ENCODE results near the gene GDF11. TPM values are rescaled to one million over a fixed set of nuclear protein-coding genes. Genes with fewer than 3 reads are reported as not detected.

GDF11 gene
- total and polyA plus RNA-seq, 2 donors from 2014 or later: 3.4 to 6.2 TPM

DNA sequence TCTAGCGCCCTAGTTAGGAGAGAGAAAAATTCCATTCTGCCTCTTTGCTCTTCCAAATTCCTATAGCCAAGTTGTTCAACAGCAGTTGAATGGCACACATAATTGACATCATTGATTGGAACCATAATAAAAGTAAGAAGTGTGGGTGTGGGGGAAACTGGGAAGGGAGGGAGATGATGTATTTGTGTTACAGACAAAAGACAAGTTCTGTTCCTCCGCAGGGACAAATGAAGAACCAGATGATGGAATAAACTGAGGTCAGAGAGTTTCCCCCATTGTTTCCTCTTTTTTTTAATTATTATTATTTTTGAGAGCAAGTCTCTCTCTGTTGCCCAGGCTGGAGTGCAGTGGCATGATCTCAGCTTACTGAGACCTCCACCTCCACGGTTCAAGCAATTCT lies 34.9 kb downstream of the GDF11 start:
- DNase-seq (no peak), FAIRE-seq (no peak)
- H3K4me3 ChIP-seq (ENCODE audit: low read length in 3 of 3): no peak overlapping the region
- H3K4me1 ChIP-seq (ENCODE audit: control insufficient read depth in 2 of 3, insufficient read depth in 2 of 3, low read depth in 1 of 3, low read length in 3 of 3): no peaks in the 10 kb centered on the region
- intact Hi-C loops (cut with DNase I): no loop called here
- peaks cover 4 to 15% (median 9%) of the 10 kb centered on the region in 3 donors for H3K36me3 ChIP-seq (ENCODE audit: control insufficient read depth in 2 of 3, insufficient read depth in 3 of 3, low read length in 3 of 3)
- H3K9ac ChIP-seq (ENCODE audit: low read length in 3 of 3): no peak overlapping the region
- TF ChIP-seq, protein P1, sequence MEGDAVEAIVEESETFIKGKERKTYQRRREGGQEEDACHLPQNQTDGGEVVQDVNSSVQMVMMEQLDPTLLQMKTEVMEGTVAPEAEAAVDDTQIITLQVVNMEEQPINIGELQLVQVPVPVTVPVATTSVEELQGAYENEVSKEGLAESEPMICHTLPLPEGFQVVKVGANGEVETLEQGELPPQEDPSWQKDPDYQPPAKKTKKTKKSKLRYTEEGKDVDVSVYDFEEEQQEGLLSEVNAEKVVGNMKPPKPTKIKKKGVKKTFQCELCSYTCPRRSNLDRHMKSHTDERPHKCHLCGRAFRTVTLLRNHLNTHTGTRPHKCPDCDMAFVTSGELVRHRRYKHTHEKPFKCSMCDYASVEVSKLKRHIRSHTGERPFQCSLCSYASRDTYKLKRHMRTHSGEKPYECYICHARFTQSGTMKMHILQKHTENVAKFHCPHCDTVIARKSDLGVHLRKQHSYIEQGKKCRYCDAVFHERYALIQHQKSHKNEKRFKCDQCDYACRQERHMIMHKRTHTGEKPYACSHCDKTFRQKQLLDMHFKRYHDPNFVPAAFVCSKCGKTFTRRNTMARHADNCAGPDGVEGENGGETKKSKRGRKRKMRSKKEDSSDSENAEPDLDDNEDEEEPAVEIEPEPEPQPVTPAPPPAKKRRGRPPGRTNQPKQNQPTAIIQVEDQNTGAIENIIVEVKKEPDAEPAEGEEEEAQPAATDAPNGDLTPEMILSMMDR (IDR thresholded peaks at IDR 0.05; ENCODE audit: borderline replicate concordance, extremely low read depth, insufficient read depth): no peak
- no peaks in the 10 kb centered on the region for H3K27me3 ChIP-seq (ENCODE audit: control insufficient read depth, insufficient read depth, low read length)
- H3K27ac ChIP-seq (ENCODE audit: low read depth in 2 of 2, low read length in 2 of 2): no peak overlapping the region
- H3K9me3 ChIP-seq (ENCODE audit: control insufficient read depth in 2 of 3, insufficient read depth in 1 of 3, low read length in 3 of 3): no peaks in the 10 kb centered on the region

DNA sequence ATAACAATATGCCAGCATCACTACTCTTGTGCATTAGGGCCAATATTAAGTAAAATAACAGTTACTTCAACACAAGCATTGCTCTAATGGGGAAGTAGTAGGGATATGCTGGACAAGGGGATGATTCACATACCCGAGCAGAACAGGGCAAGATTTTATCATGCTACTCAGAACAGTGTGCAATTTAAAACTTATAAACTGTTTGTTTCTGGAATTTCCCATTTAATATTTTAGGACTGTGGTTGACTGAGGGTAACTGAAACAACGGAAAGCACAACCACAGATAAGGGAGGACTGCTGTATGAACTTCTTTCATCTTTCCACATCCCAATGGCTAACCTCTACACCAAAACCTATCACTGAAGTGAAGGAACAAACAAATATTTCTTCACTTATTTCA lies 37.8 kb downstream of the GDF11 start:
- intact Hi-C loops (cut with DNase I): no loop called here
- H3K27me3 ChIP-seq (ENCODE audit: control insufficient read depth, insufficient read depth, low read length): no peaks in the 10 kb centered on the region
- no peak for FAIRE-seq
- peaks cover 5 to 35% (median 14%) of the 10 kb centered on the region in 3 donors for H3K36me3 ChIP-seq (ENCODE audit: control insufficient read depth in 2 of 3, insufficient read depth in 3 of 3, low read length in 3 of 3)
- no peaks in the 10 kb centered on the region for H3K9me3 ChIP-seq (ENCODE audit: control insufficient read depth in 2 of 3, insufficient read depth in 1 of 3, low read length in 3 of 3)
- DNase-seq: no peak
- no peaks in the 10 kb centered on the region for H3K4me1 ChIP-seq (ENCODE audit: control insufficient read depth in 2 of 3, insufficient read depth in 2 of 3, low read depth in 1 of 3, low read length in 3 of 3)
- no peak overlapping the region for H3K9ac ChIP-seq (ENCODE audit: low read length in 3 of 3)
- H3K4me3 ChIP-seq (ENCODE audit: low read length in 3 of 3): no peak overlapping the region
- TF ChIP-seq, protein P1 (IDR thresholded peaks at IDR 0.05; ENCODE audit: borderline replicate concordance, extremely low read depth, insufficient read depth): no peak
- no peak overlapping the region for H3K27ac ChIP-seq (ENCODE audit: low read depth in 2 of 2, low read length in 2 of 2)

- no peaks in the 10 kb centered on the region for H3K4me1 ChIP-seq (ENCODE audit: control insufficient read depth in 2 of 3, insufficient read depth in 2 of 3, low read depth in 1 of 3, low read length in 3 of 3)
- TF ChIP-seq, protein P1 (IDR thresholded peaks at IDR 0.05; ENCODE audit: borderline replicate concordance, extremely low read depth, insufficient read depth): no peak
- H3K36me3 ChIP-seq (ENCODE audit: control insufficient read depth in 2 of 3, insufficient read depth in 3 of 3, low read length in 3 of 3): peaks cover 7 to 41% (median 13%) of the 10 kb centered on the region in 3 donors
- H3K4me3 ChIP-seq (ENCODE audit: low read length in 3 of 3): no peak overlapping the region
- H3K9me3 ChIP-seq (ENCODE audit: control insufficient read depth in 2 of 3, insufficient read depth in 1 of 3, low read length in 3 of 3): no peaks in the 10 kb centered on the region
- DNase-seq: peak in 4 of 5 donors; percentile 50 to 71 (median 66)
- H3K27ac ChIP-seq (ENCODE audit: low read depth in 2 of 2, low read length in 2 of 2): no peak overlapping the region
- H3K9ac ChIP-seq (ENCODE audit: low read length in 3 of 3): no peak overlapping the region
- intact Hi-C loops (cut with DNase I): no loop called here
- no peaks in the 10 kb centered on the region for H3K27me3 ChIP-seq (ENCODE audit: control insufficient read depth, insufficient read depth, low read length)
- FAIRE-seq: no peak
Measured at GRCh38 chr12:55788546-55788945, 45.6 kb downstream of the GDF11 start.

DNA sequence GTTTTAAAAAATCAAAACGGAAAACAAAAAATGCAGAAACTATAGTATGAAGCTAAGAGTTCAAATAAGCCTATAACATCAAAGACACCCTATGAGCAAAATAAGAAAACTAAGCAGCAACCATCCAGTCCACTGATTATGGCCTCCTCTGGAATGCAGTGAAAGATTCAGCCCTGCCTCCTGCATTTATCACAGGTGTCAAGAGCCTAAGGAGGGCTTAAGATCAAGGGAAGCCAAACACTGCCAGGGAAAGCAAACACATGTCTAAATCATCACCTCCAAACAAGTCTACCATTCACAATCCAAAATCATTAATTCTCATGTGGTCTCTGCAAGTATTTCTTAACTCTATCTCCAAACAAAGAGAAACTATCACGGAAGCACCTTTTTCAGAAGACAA lies 46.2 kb downstream of the GDF11 start:
- H3K9ac ChIP-seq (ENCODE audit: low read length in 3 of 3): no peak overlapping the region
- no peaks in the 10 kb centered on the region for H3K27me3 ChIP-seq (ENCODE audit: control insufficient read depth, insufficient read depth, low read length)
- no peaks in the 10 kb centered on the region for H3K4me1 ChIP-seq (ENCODE audit: control insufficient read depth in 2 of 3, insufficient read depth in 2 of 3, low read depth in 1 of 3, low read length in 3 of 3)
- DNase-seq: peak in 3 of 5 donors; percentile 31 to 69 (median 47)
- H3K36me3 ChIP-seq (ENCODE audit: control insufficient read depth in 2 of 3, insufficient read depth in 3 of 3, low read length in 3 of 3): peaks cover 7 to 41% (median 14%) of the 10 kb centered on the region in 3 donors
- H3K27ac ChIP-seq (ENCODE audit: low read depth in 2 of 2, low read length in 2 of 2): no peak overlapping the region
- H3K4me3 ChIP-seq (ENCODE audit: low read length in 3 of 3): no peak overlapping the region
- no peak for FAIRE-seq
- intact Hi-C loops (cut with DNase I): no loop called here
- H3K9me3 ChIP-seq (ENCODE audit: control insufficient read depth in 2 of 3, insufficient read depth in 1 of 3, low read length in 3 of 3): no peaks in the 10 kb centered on the region
- TF ChIP-seq, protein P1 (IDR thresholded peaks at IDR 0.05; ENCODE audit: borderline replicate concordance, extremely low read depth, insufficient read depth): no peak

Measured in kidney (tissue), 14 donors.